Activated CD4-positive, alpha-beta T cell treated with anti-CD3 and anti-CD28 coated beads, Interleukin-2, Interleukin-4, amounts not matched to agents 100 ng/mL and 50 ng/mL, durations not matched to agents 16 hours and 8 hours (primary cell): Measurements from ENCODE around the gene NOCT.
A peak's percentile ranks its signal among the peaks of the same experiment; 100 is the strongest.
"Not testable (repeated sequence)": the region's sequence is repeated elsewhere in the genome, so short reads cannot be mapped to it uniquely, and the experiment has no call there.

ENCODE experiments used
- DNase-seq: peaks from one replicate; pipeline ENCODE4 v3.0.0-alpha.2; 2020; ENCODE audit warnings: low spot score

NOCT gene

GRCh38 chr4:139015269-139015947 lies at the start of gene NOCT:
TSS of gene NOCT (plus strand) at chr4:139015781. CDS start at chr4:139015982, 201 bp downstream.
- peak; percentile 96 for DNase-seq

GRCh38 chr4:138967313-138967712 lies 48.3 kb upstream of the NOCT start:
- peak; percentile 2 for DNase-seq

GRCh38 chr4:138972956-138973801 lies 42.4 kb upstream of the NOCT start:
- no peak for DNase-seq

GRCh38 chr4:138975225-138975624 lies 40.4 kb upstream of the NOCT start:
- no peak for DNase-seq

- no peak for DNase-seq
These were observed 39.1 kb upstream of the NOCT start for GRCh38 chr4:138976526-138976925.

GRCh38 chr4:138977524-138977923 lies 38.1 kb upstream of the NOCT start:
- no peak for DNase-seq

GRCh38 chr4:138978028-138978585 lies 37.5 kb upstream of the NOCT start:
- no peak for DNase-seq

GRCh38 chr4:138978600-138978999 lies 37.0 kb upstream of the NOCT start:
- no peak for DNase-seq

- DNase-seq, result no peak
These were observed 35.8 kb upstream of the NOCT start for GRCh38 chr4:138979742-138980141.

GRCh38 chr4:138981930-138982390 lies 33.6 kb upstream of the NOCT start:
- no peak for DNase-seq

- no peak for DNase-seq
These were observed 32.8 kb upstream of the NOCT start for GRCh38 chr4:138982754-138983153.

- no peak for DNase-seq
These were observed 31.9 kb upstream of the NOCT start for GRCh38 chr4:138983690-138984089.

GRCh38 chr4:138984647-138985046 lies 30.9 kb upstream of the NOCT start:
- no peak for DNase-seq

GRCh38 chr4:138992676-138993075 lies 22.9 kb upstream of the NOCT start:
- DNase-seq, result no peak

- DNase-seq, result no peak
These were observed 19.5 kb upstream of the NOCT start for GRCh38 chr4:138996090-138996489.

- no peak for DNase-seq
These were observed 15.9 kb upstream of the NOCT start for GRCh38 chr4:138999666-139000065.

GRCh38 chr4:139000134-139000533 lies 15.4 kb upstream of the NOCT start:
- not testable (repeated sequence) for DNase-seq

GRCh38 chr4:139001430-139001829 lies 14.2 kb upstream of the NOCT start:
- DNase-seq, result not testable (repeated sequence)

GRCh38 chr4:139003668-139004067 lies 11.9 kb upstream of the NOCT start:
- not testable (repeated sequence) for DNase-seq

- DNase-seq, result no peak
These were observed 9.8 kb upstream of the NOCT start for GRCh38 chr4:139005774-139006173.

GRCh38 chr4:139007640-139008039 lies 7.9 kb upstream of the NOCT start:
- no peak for DNase-seq

GRCh38 chr4:139008278-139008677 lies 7.3 kb upstream of the NOCT start:
- DNase-seq, result not testable (repeated sequence)

- no peak for DNase-seq
These were observed 5.9 kb upstream of the NOCT start for GRCh38 chr4:139009702-139010101.
